Measurements from ENCODE around the gene ADAM12. TPM values are rescaled to one million over a fixed set of nuclear protein-coding genes. Genes with fewer than 3 reads are reported as not detected.

Gene ADAM12
- total RNA-seq, 1 experiment from 2014 or later = not detected

GRCh38 chr10:126022841-126023240 is 365.4 kb downstream of the ADAM12 start:
- DNase-seq (ENCODE audit: low read depth, low spot score) (no peak), ATAC-seq (no peak)
- H3K4me3 ChIP-seq (replicated peaks in 1 of 2; ENCODE audit: low read depth in 1 of 2, low read length in 2 of 2) = no peak overlapping the region
- intact Hi-C loops (cut with micrococcal nuclease) = no loop called here
- H3K4me2 ChIP-seq (ENCODE audit: low read length) = no peak overlapping the region
- no peaks in the 10 kb centered on the region for H3K36me3 ChIP-seq (ENCODE audit: control insufficient read depth in 1 of 2, insufficient read depth in 2 of 2, low read length in 2 of 2)
- H4K20me1 ChIP-seq (ENCODE audit: insufficient read depth) = no peaks in the 10 kb centered on the region
- TF ChIP-seq SIN3A (IDR thresholded peaks at IDR 0.05; ENCODE audit: low read depth) (no peak), ZBTB33 (IDR thresholded peaks at IDR 0.05; ENCODE audit: extremely low read depth, insufficient replicate concordance, low read length) (no peak), CEBPB (IDR thresholded peaks at IDR 0.05; ENCODE audit: low read depth) (no peak), SP1 (IDR thresholded peaks at IDR 0.05; ENCODE audit: low read depth) (no peak), CBX3 (IDR thresholded peaks at IDR 0.05; ENCODE audit: low read depth) (no peak)
- CTCF ChIA-PET = no interaction called here
- RAD21 ChIA-PET (ENCODE audit: low non-redundant PET in 1 of 2, low total read pairs in 2 of 2, uncharacterized antibody in 2 of 2, unreplicated experiment in 2 of 2) = no interaction called here
- no peaks in the 10 kb centered on the region for H3K9me3 ChIP-seq (ENCODE audit: control insufficient read depth in 1 of 2, insufficient read depth in 1 of 2, low read depth in 1 of 2, low read length in 2 of 2)
- no peak overlapping the region for H2AFZ ChIP-seq (ENCODE audit: low read depth, low read length, poor library complexity, severe bottlenecking)
- H3K9ac ChIP-seq (ENCODE audit: low read length) = no peak overlapping the region
- H3K27ac ChIP-seq (ENCODE audit: low read depth, low read length) = no peak overlapping the region
- BruUV-seq (replicated peaks) = no TSS peak
- H3K79me2 ChIP-seq (ENCODE audit: insufficient read depth, low read length) = no peaks in the 10 kb centered on the region
- POLR2A ChIA-PET = no interaction called here
- H3K4me1 ChIP-seq (ENCODE audit: control insufficient read depth in 1 of 2, insufficient read depth in 2 of 2, low read length in 2 of 2) = no peaks in the 10 kb centered on the region
- no peaks in the 10 kb centered on the region for H3K9me2 ChIP-seq (ENCODE audit: insufficient read depth)
- H3K27me3 ChIP-seq (ENCODE audit: insufficient read depth, low read length) = no peaks in the 10 kb centered on the region

GRCh38 chr10:126021833-126022500 is 366.3 kb downstream of the ADAM12 start:
- DNase-seq (ENCODE audit: low read depth, low spot score) = no peak
- no peak overlapping the region for H3K27ac ChIP-seq (ENCODE audit: low read depth, low read length)
- no peak overlapping the region for H3K4me3 ChIP-seq (replicated peaks in 1 of 2; ENCODE audit: low read depth in 1 of 2, low read length in 2 of 2)
- no peak overlapping the region for H3K9ac ChIP-seq (ENCODE audit: low read length)
- no peaks in the 10 kb centered on the region for H3K36me3 ChIP-seq (ENCODE audit: control insufficient read depth in 1 of 2, insufficient read depth in 2 of 2, low read length in 2 of 2)
- H3K79me2 ChIP-seq (ENCODE audit: insufficient read depth, low read length) = no peaks in the 10 kb centered on the region
- no peaks in the 10 kb centered on the region for H3K4me1 ChIP-seq (ENCODE audit: control insufficient read depth in 1 of 2, insufficient read depth in 2 of 2, low read length in 2 of 2)
- POLR2A ChIA-PET = no interaction called here
- H3K4me2 ChIP-seq (ENCODE audit: low read length) = no peak overlapping the region
- H3K9me2 ChIP-seq (ENCODE audit: insufficient read depth) = no peaks in the 10 kb centered on the region
- no peaks in the 10 kb centered on the region for H4K20me1 ChIP-seq (ENCODE audit: insufficient read depth)
- intact Hi-C loops (cut with micrococcal nuclease) = no loop called here
- RAD21 ChIA-PET (ENCODE audit: low non-redundant PET in 1 of 2, low total read pairs in 2 of 2, uncharacterized antibody in 2 of 2, unreplicated experiment in 2 of 2) = no interaction called here
- no TSS peak for BruUV-seq (replicated peaks)
- H3K27me3 ChIP-seq (ENCODE audit: insufficient read depth, low read length) = no peaks in the 10 kb centered on the region
- H3K9me3 ChIP-seq (ENCODE audit: control insufficient read depth in 1 of 2, insufficient read depth in 1 of 2, low read depth in 1 of 2, low read length in 2 of 2) = no peaks in the 10 kb centered on the region
- ATAC-seq = no peak
- CTCF ChIA-PET = interaction anchor here (0.9 kb wide), 1 partner anchor 9 kb away, joined by 3 read pairs; no protein-coding TSS in a partner anchor
- no peak overlapping the region for H2AFZ ChIP-seq (ENCODE audit: low read depth, low read length, poor library complexity, severe bottlenecking)
- TF ChIP-seq JUND (IDR thresholded peaks at IDR 0.05) = no peak
- no peak for TF ChIP-seq ZBTB33 (IDR thresholded peaks at IDR 0.05; ENCODE audit: extremely low read depth, insufficient replicate concordance, low read length)
- TF ChIP-seq CEBPB (IDR thresholded peaks at IDR 0.05; ENCODE audit: low read depth) = no peak
- TF ChIP-seq, protein P1, sequence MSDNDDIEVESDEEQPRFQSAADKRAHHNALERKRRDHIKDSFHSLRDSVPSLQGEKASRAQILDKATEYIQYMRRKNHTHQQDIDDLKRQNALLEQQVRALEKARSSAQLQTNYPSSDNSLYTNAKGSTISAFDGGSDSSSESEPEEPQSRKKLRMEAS (IDR thresholded peaks at IDR 0.05) = no peak
- no peak for TF ChIP-seq CBX3 (IDR thresholded peaks at IDR 0.05; ENCODE audit: low read depth)
- TF ChIP-seq ZFX (IDR thresholded peaks at IDR 0.05) = no peak
- no peak for TF ChIP-seq TCF7L2 (IDR thresholded peaks at IDR 0.05; ENCODE audit: borderline replicate concordance, extremely low read depth, insufficient read depth, insufficient read length)
- no peak for TF ChIP-seq POLR2AphosphoS5 (IDR thresholded peaks at IDR 0.05; ENCODE audit: low read depth, low read length)
- TF ChIP-seq, protein P2, sequence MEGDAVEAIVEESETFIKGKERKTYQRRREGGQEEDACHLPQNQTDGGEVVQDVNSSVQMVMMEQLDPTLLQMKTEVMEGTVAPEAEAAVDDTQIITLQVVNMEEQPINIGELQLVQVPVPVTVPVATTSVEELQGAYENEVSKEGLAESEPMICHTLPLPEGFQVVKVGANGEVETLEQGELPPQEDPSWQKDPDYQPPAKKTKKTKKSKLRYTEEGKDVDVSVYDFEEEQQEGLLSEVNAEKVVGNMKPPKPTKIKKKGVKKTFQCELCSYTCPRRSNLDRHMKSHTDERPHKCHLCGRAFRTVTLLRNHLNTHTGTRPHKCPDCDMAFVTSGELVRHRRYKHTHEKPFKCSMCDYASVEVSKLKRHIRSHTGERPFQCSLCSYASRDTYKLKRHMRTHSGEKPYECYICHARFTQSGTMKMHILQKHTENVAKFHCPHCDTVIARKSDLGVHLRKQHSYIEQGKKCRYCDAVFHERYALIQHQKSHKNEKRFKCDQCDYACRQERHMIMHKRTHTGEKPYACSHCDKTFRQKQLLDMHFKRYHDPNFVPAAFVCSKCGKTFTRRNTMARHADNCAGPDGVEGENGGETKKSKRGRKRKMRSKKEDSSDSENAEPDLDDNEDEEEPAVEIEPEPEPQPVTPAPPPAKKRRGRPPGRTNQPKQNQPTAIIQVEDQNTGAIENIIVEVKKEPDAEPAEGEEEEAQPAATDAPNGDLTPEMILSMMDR (IDR thresholded peaks at IDR 0.05 in 2 of 3, conservative IDR thresholded peaks at IDR 0.05 in 1 of 3; ENCODE audit: borderline replicate concordance in 1 of 3, insufficient read depth in 1 of 3, low read depth in 2 of 3, low read length in 2 of 3) = no peak
- no peak for TF ChIP-seq RAD21 (IDR thresholded peaks at IDR 0.05; ENCODE audit: low read depth)
- TF ChIP-seq EGR1 (IDR thresholded peaks at IDR 0.05; ENCODE audit: low read depth) = no peak
